HepG2 (cell line): ENCODE data around the gene RNH1. TPM values are rescaled to one million over a fixed set of nuclear protein-coding genes. Genes with fewer than 3 reads are reported as not detected.

Experiments used
- DMAP1 ChIP-seq: IDR thresholded peaks from 2 replicates; pipeline ENCODE4 v1.6.1; 2016
- HNRNPUL1 ChIP-seq: fragments of 200-400 bp; formaldehyde crosslinking; IDR thresholded peaks from 2 replicates; pipeline ENCODE4 v1.6.1; 2017; ENCODE audit warnings: low read depth, mild to moderate bottlenecking, low read length, moderate library complexity
- KIAA2018 ChIP-seq: sonication (generic); formaldehyde crosslinking; IDR thresholded peaks from 2 replicates; pipeline ENCODE4 v1.5.0; 2020; ENCODE audit warnings: mild to moderate bottlenecking, missing genetic modification reagents, borderline replicate concordance
- POGZ ChIP-seq: sonication (generic); formaldehyde crosslinking; IDR thresholded peaks from 2 replicates; pipeline ENCODE4 v1.4.0; 2020; ENCODE audit warnings: mild to moderate bottlenecking, missing genetic modification reagents
- RFXANK ChIP-seq: IDR thresholded peaks from 2 replicates; pipeline ENCODE4 v1.6.1; 2016
- SP5 ChIP-seq: IDR thresholded peaks from 2 replicates; pipeline ENCODE4 v1.6.1; 2016; ENCODE audit warnings: low read depth, borderline replicate concordance
- SRY ChIP-seq: sonication (generic); formaldehyde crosslinking; IDR thresholded peaks from 2 replicates; pipeline ENCODE4 v1.8.0; 2022; ENCODE audit warnings: mild to moderate bottlenecking, missing genetic modification reagents
- ZFAT ChIP-seq: sonication (generic); formaldehyde crosslinking; conservative IDR thresholded peaks from 2 replicates; pipeline ENCODE4 v1.8.1; 2023; ENCODE audit warnings: missing genetic modification reagents, inconsistent platforms
- ZFP90 ChIP-seq: sonication (generic); formaldehyde crosslinking; IDR thresholded peaks from 2 replicates; pipeline ENCODE4 v1.8.0; 2022; ENCODE audit warnings: missing genetic modification reagents, mild to moderate bottlenecking, inconsistent platforms, borderline replicate concordance
- ZMYM3 ChIP-seq: sonication (generic); formaldehyde crosslinking; IDR thresholded peaks from 2 replicates; pipeline ENCODE4 v1.5.1; 2020; ENCODE audit warnings: mild to moderate bottlenecking, missing genetic modification reagents
- ZNF224 ChIP-seq: sonication (generic); formaldehyde crosslinking; IDR thresholded peaks from 2 replicates; pipeline ENCODE4 v1.5.0; 2020; ENCODE audit warnings: mild to moderate bottlenecking, missing genetic modification reagents
- ZNF235 ChIP-seq: sonication (generic); formaldehyde crosslinking; IDR thresholded peaks from 2 replicates; pipeline ENCODE4 v1.8.1; 2023; ENCODE audit warnings: mild to moderate bottlenecking, missing genetic modification reagents, borderline replicate concordance
- ZNF644 ChIP-seq: IDR thresholded peaks from 2 replicates; pipeline ENCODE4 v1.6.1; 2016; ENCODE audit warnings: low read depth
- polyA plus RNA-seq, 8 experiments: library from polyadenylated mRNA; depleted of rRNA in 3 of 8; stranded (reverse) in 7 of 8; unstranded in 1 of 8; fragments of >200 nt; fragmentation: Illumina TruSeq in 4 of 8; extraction: Trizol in 4 of 8; gene quantifications; 2 replicates each; pipeline versions ENCODE4 v1.2.1 to v1.2.3, GENCODE V29; 2011 to 2016; ENCODE audit warnings: low read depth in 4 of 8, missing spikeins in 1 of 8, mixed read lengths in 1 of 8; ENCODE audit not compliant: insufficient read depth in 1 of 8
- total RNA-seq, 5 experiments: library from RNA; depleted of rRNA; stranded (reverse); fragments of >200 nt; fragmentation: Illumina TruSeq; extraction: Trizol; gene quantifications; 2 replicates each; pipeline ENCODE4 v1.2.3, GENCODE V29; 2016; ENCODE audit warnings: low read depth in 1 of 5

Gene RNH1
- total and polyA plus RNA-seq, 2 of the 13 experiments (the other 11 are each of a cell fraction or from before 2014, with no cell fraction given), result 36.0 to 74.1 TPM

GRCh38 chr11:447923-448731 is 58.9 kb downstream of the RNH1 start (continued):
- peak; percentile 73; the same call in 1 of the 2 replicates for TF ChIP-seq ZFP90 (CRISPR knock-in tag)
- TF ChIP-seq RFXANK (CRISPR knock-in tag), result no peak
- TF ChIP-seq ZMYM3 (CRISPR knock-in tag), result no peak; the same call in 1 of the 2 replicates
- TF ChIP-seq KIAA2018 (CRISPR knock-in tag), result no peak
- peak; percentile 55; the same call in 1 of the 2 replicates for TF ChIP-seq POGZ (CRISPR knock-in tag)
- TF ChIP-seq SP5 (CRISPR knock-in tag), result peak; percentile 28; the same call in 1 of the 2 replicates
- TF ChIP-seq ZNF644 (CRISPR knock-in tag), result no peak
- TF ChIP-seq ZNF235 (CRISPR knock-in tag), result peak; percentile 45; the same call in 1 of the 2 replicates
- TF ChIP-seq DMAP1, result peak; percentile 84
- TF ChIP-seq HNRNPUL1, result no peak
- TF ChIP-seq ZNF224 (CRISPR knock-in tag), result no peak
- TF ChIP-seq SRY (CRISPR knock-in tag), result no peak
- no peak for TF ChIP-seq ZFAT (CRISPR knock-in tag)
